ENCODE results near the gene FOXB1.

Gene FOXB1

GRCh38 chr15:60009980-60010732 lies 6.0 kb downstream of the FOXB1 start:
- H3K9ac ChIP-seq (ENCODE audit: low read length) = no peak overlapping the region
- peaks cover 15% of the 10 kb centered on the region for H3K4me1 ChIP-seq (ENCODE audit: control insufficient read depth, insufficient read depth, low read length)
- no peaks in the 10 kb centered on the region for H3K9me3 ChIP-seq (ENCODE audit: control insufficient read depth, low read length)
- H3K36me3 ChIP-seq (ENCODE audit: control insufficient read depth, insufficient read depth, low read length) = no peaks in the 10 kb centered on the region
- H3K4me3 ChIP-seq (ENCODE audit: low read length) = no peak overlapping the region
- H3K27me3 ChIP-seq (ENCODE audit: control insufficient read depth, insufficient read depth, low read length) = peaks cover 71% of the 10 kb centered on the region

- H3K4me3 ChIP-seq (ENCODE audit: low read length) = no peak overlapping the region
- H3K27me3 ChIP-seq (ENCODE audit: control insufficient read depth, insufficient read depth, low read length) = peaks cover 64% of the 10 kb centered on the region
- no peaks in the 10 kb centered on the region for H3K36me3 ChIP-seq (ENCODE audit: control insufficient read depth, insufficient read depth, low read length)
- H3K9ac ChIP-seq (ENCODE audit: low read length) = no peak overlapping the region
- peaks cover 8% of the 10 kb centered on the region for H3K4me1 ChIP-seq (ENCODE audit: control insufficient read depth, insufficient read depth, low read length)
- H3K9me3 ChIP-seq (ENCODE audit: control insufficient read depth, low read length) = no peaks in the 10 kb centered on the region
These were observed 6.7 kb downstream of the FOXB1 start for GRCh38 chr15:60010858-60011257.

GRCh38 chr15:60012695-60013094 lies 8.6 kb downstream of the FOXB1 start:
- Histone ChIP-seq H3K9me3 (ENCODE audit: control insufficient read depth, low read length) (no peaks in the 10 kb centered on the region), H3K9ac (ENCODE audit: low read length) (no peak overlapping the region), H3K27me3 (ENCODE audit: control insufficient read depth, insufficient read depth, low read length) (peaks cover 46% of the 10 kb centered on the region), H3K36me3 (ENCODE audit: control insufficient read depth, insufficient read depth, low read length) (no peaks in the 10 kb centered on the region), H3K4me1 (ENCODE audit: control insufficient read depth, insufficient read depth, low read length) (no peaks in the 10 kb centered on the region), H3K4me3 (ENCODE audit: low read length) (no peak overlapping the region)

- Histone ChIP-seq H3K9me3 (ENCODE audit: control insufficient read depth, low read length) (no peaks in the 10 kb centered on the region), H3K4me3 (ENCODE audit: low read length) (no peak overlapping the region), H3K9ac (ENCODE audit: low read length) (no peak overlapping the region), H3K27me3 (ENCODE audit: control insufficient read depth, insufficient read depth, low read length) (peaks cover 17% of the 10 kb centered on the region), H3K36me3 (ENCODE audit: control insufficient read depth, insufficient read depth, low read length) (no peaks in the 10 kb centered on the region), H3K4me1 (ENCODE audit: control insufficient read depth, insufficient read depth, low read length) (no peaks in the 10 kb centered on the region)
These were observed 13.7 kb downstream of the FOXB1 start for GRCh38 chr15:60017538-60018520.

- no peaks in the 10 kb centered on the region for H3K4me1 ChIP-seq (ENCODE audit: control insufficient read depth, insufficient read depth, low read length)
- H3K9me3 ChIP-seq (ENCODE audit: control insufficient read depth, low read length) = no peaks in the 10 kb centered on the region
- H3K9ac ChIP-seq (ENCODE audit: low read length) = no peak overlapping the region
- H3K27me3 ChIP-seq (ENCODE audit: control insufficient read depth, insufficient read depth, low read length) = peaks cover 7% of the 10 kb centered on the region
- no peak overlapping the region for H3K4me3 ChIP-seq (ENCODE audit: low read length)
- H3K36me3 ChIP-seq (ENCODE audit: control insufficient read depth, insufficient read depth, low read length) = no peaks in the 10 kb centered on the region
These were observed 16.6 kb downstream of the FOXB1 start for GRCh38 chr15:60020736-60021135.

- H3K9ac ChIP-seq (ENCODE audit: low read length) = no peak overlapping the region
- no peaks in the 10 kb centered on the region for H3K9me3 ChIP-seq (ENCODE audit: control insufficient read depth, low read length)
- H3K4me3 ChIP-seq (ENCODE audit: low read length) = no peak overlapping the region
- no peaks in the 10 kb centered on the region for H3K4me1 ChIP-seq (ENCODE audit: control insufficient read depth, insufficient read depth, low read length)
- no peaks in the 10 kb centered on the region for H3K36me3 ChIP-seq (ENCODE audit: control insufficient read depth, insufficient read depth, low read length)
- H3K27me3 ChIP-seq (ENCODE audit: control insufficient read depth, insufficient read depth, low read length) = peaks cover 7% of the 10 kb centered on the region
These were observed 17.7 kb downstream of the FOXB1 start for GRCh38 chr15:60021589-60022378.

- H3K4me1 ChIP-seq (ENCODE audit: control insufficient read depth, insufficient read depth, low read length) = no peaks in the 10 kb centered on the region
- no peaks in the 10 kb centered on the region for H3K36me3 ChIP-seq (ENCODE audit: control insufficient read depth, insufficient read depth, low read length)
- H3K9me3 ChIP-seq (ENCODE audit: control insufficient read depth, low read length) = no peaks in the 10 kb centered on the region
- H3K9ac ChIP-seq (ENCODE audit: low read length) = no peak overlapping the region
- peaks cover 7% of the 10 kb centered on the region for H3K27me3 ChIP-seq (ENCODE audit: control insufficient read depth, insufficient read depth, low read length)
- no peak overlapping the region for H3K4me3 ChIP-seq (ENCODE audit: low read length)
These were observed 18.2 kb downstream of the FOXB1 start for GRCh38 chr15:60022379-60022741.

- H3K9ac ChIP-seq (ENCODE audit: low read length) = no peak overlapping the region
- H3K9me3 ChIP-seq (ENCODE audit: control insufficient read depth, low read length) = no peaks in the 10 kb centered on the region
- no peaks in the 10 kb centered on the region for H3K36me3 ChIP-seq (ENCODE audit: control insufficient read depth, insufficient read depth, low read length)
- no peaks in the 10 kb centered on the region for H3K4me1 ChIP-seq (ENCODE audit: control insufficient read depth, insufficient read depth, low read length)
- H3K4me3 ChIP-seq (ENCODE audit: low read length) = no peak overlapping the region
- H3K27me3 ChIP-seq (ENCODE audit: control insufficient read depth, insufficient read depth, low read length) = peaks cover 7% of the 10 kb centered on the region
These were observed 22.4 kb downstream of the FOXB1 start for GRCh38 chr15:60026555-60026954.

GRCh38 chr15:60035344-60035743 lies 31.2 kb downstream of the FOXB1 start:
- Histone ChIP-seq H3K4me3 (ENCODE audit: low read length) (no peak overlapping the region), H3K27me3 (ENCODE audit: control insufficient read depth, insufficient read depth, low read length) (no peaks in the 10 kb centered on the region), H3K9ac (ENCODE audit: low read length) (no peak overlapping the region), H3K4me1 (ENCODE audit: control insufficient read depth, insufficient read depth, low read length) (no peaks in the 10 kb centered on the region), H3K9me3 (ENCODE audit: control insufficient read depth, low read length) (no peaks in the 10 kb centered on the region), H3K36me3 (ENCODE audit: control insufficient read depth, insufficient read depth, low read length) (no peaks in the 10 kb centered on the region)

GRCh38 chr15:60039316-60039715 lies 35.2 kb downstream of the FOXB1 start:
- Histone ChIP-seq H3K27me3 (ENCODE audit: control insufficient read depth, insufficient read depth, low read length) (peaks cover 6% of the 10 kb centered on the region), H3K4me1 (ENCODE audit: control insufficient read depth, insufficient read depth, low read length) (no peaks in the 10 kb centered on the region), H3K9me3 (ENCODE audit: control insufficient read depth, low read length) (no peaks in the 10 kb centered on the region), H3K4me3 (ENCODE audit: low read length) (no peak overlapping the region), H3K36me3 (ENCODE audit: control insufficient read depth, insufficient read depth, low read length) (no peaks in the 10 kb centered on the region), H3K9ac (ENCODE audit: low read length) (no peak overlapping the region)

- no peaks in the 10 kb centered on the region for H3K9me3 ChIP-seq (ENCODE audit: control insufficient read depth, low read length)
- H3K36me3 ChIP-seq (ENCODE audit: control insufficient read depth, insufficient read depth, low read length) = no peaks in the 10 kb centered on the region
- H3K27me3 ChIP-seq (ENCODE audit: control insufficient read depth, insufficient read depth, low read length) = peaks cover 6% of the 10 kb centered on the region
- H3K9ac ChIP-seq (ENCODE audit: low read length) = no peak overlapping the region
- no peak overlapping the region for H3K4me3 ChIP-seq (ENCODE audit: low read length)
- no peaks in the 10 kb centered on the region for H3K4me1 ChIP-seq (ENCODE audit: control insufficient read depth, insufficient read depth, low read length)
These were observed 39.8 kb downstream of the FOXB1 start for GRCh38 chr15:60043744-60044435.
